ENCODE measurements around the gene WDR35. TPM values are rescaled to one million over a fixed set of nuclear protein-coding genes. Genes with fewer than 3 reads are reported as not detected.

WDR35 gene
- total RNA-seq, 3 donors from 2014 or later: 12.5 to 18.7 (median 17.7) TPM

GRCh38 chr2:19943189-19943588, 46.7 kb downstream of the WDR35 start:
- H3K9me3 ChIP-seq: no peaks in the 10 kb centered on the region
- no peak for TF ChIP-seq CTCF (IDR thresholded peaks at IDR 0.05)
- TF ChIP-seq POLR2A (IDR thresholded peaks at IDR 0.05): no peak
- no peak for TF ChIP-seq POLR2AphosphoS5 (IDR thresholded peaks at IDR 0.05)
- no peaks in the 10 kb centered on the region for H3K36me3 ChIP-seq
- intact Hi-C loops (cut with DNase I; ENCODE audit: low total_unique reads): no loop called here
- H3K4me1 ChIP-seq: no peaks in the 10 kb centered on the region
- no peak overlapping the region for H3K4me3 ChIP-seq
- no peak for DNase-seq (ENCODE audit: low spot score in 2 of 2)
- H3K27me3 ChIP-seq: no peaks in the 10 kb centered on the region
- H3K27ac ChIP-seq: no peak overlapping the region

GRCh38 chr2:19942199-19942598, 47.7 kb downstream of the WDR35 start:
- Histone ChIP-seq H3K9me3 (no peaks in the 10 kb centered on the region), H3K36me3 (no peaks in the 10 kb centered on the region), H3K27me3 (no peaks in the 10 kb centered on the region), H3K4me1 (no peaks in the 10 kb centered on the region), H3K27ac (no peak overlapping the region), H3K4me3 (no peak overlapping the region)
- DNase-seq (ENCODE audit: low spot score in 2 of 2): no peak
- TF ChIP-seq POLR2A (IDR thresholded peaks at IDR 0.05): no peak
- no peak for TF ChIP-seq CTCF (IDR thresholded peaks at IDR 0.05)
- TF ChIP-seq POLR2AphosphoS5 (IDR thresholded peaks at IDR 0.05): no peak
- intact Hi-C loops (cut with DNase I; ENCODE audit: low total_unique reads): no loop called here

GRCh38 chr2:19937004-19937403, 52.9 kb downstream of the WDR35 start:
- intact Hi-C loops (cut with DNase I; ENCODE audit: low total_unique reads): no loop called here
- H3K27ac ChIP-seq: no peak overlapping the region
- H3K27me3 ChIP-seq: no peaks in the 10 kb centered on the region
- DNase-seq (ENCODE audit: low spot score in 2 of 2): no peak
- H3K4me1 ChIP-seq: no peaks in the 10 kb centered on the region
- no peaks in the 10 kb centered on the region for H3K36me3 ChIP-seq
- H3K4me3 ChIP-seq: no peak overlapping the region
- TF ChIP-seq POLR2AphosphoS5 (IDR thresholded peaks at IDR 0.05): no peak
- no peak for TF ChIP-seq CTCF (IDR thresholded peaks at IDR 0.05)
- no peak for TF ChIP-seq POLR2A (IDR thresholded peaks at IDR 0.05)
- H3K9me3 ChIP-seq: no peaks in the 10 kb centered on the region

- no peak for DNase-seq (ENCODE audit: low spot score in 2 of 2)
- TF ChIP-seq POLR2AphosphoS5 (IDR thresholded peaks at IDR 0.05) (no peak), CTCF (IDR thresholded peaks at IDR 0.05) (no peak), POLR2A (IDR thresholded peaks at IDR 0.05) (no peak)
- Histone ChIP-seq H3K4me3 (no peak overlapping the region), H3K36me3 (no peaks in the 10 kb centered on the region), H3K4me1 (no peaks in the 10 kb centered on the region), H3K9me3 (no peaks in the 10 kb centered on the region), H3K27me3 (no peaks in the 10 kb centered on the region), H3K27ac (no peak overlapping the region)
- intact Hi-C loops (cut with DNase I; ENCODE audit: low total_unique reads): no loop called here
Measured at GRCh38 chr2:19936203-19936602, 53.7 kb downstream of the WDR35 start.

GRCh38 chr2:19933351-19933981, 56.4 kb downstream of the WDR35 start:
- Histone ChIP-seq H3K27ac (no peak overlapping the region), H3K4me3 (no peak overlapping the region), H3K4me1 (no peaks in the 10 kb centered on the region), H3K27me3 (no peaks in the 10 kb centered on the region), H3K36me3 (peaks cover 7% of the 10 kb centered on the region), H3K9me3 (peaks cover 0 to 13% of the 10 kb centered on the region in 2 donors)
- intact Hi-C loops (cut with DNase I; ENCODE audit: low total_unique reads): no loop called here
- no peak for DNase-seq (ENCODE audit: low spot score in 2 of 2)
- TF ChIP-seq POLR2AphosphoS5 (IDR thresholded peaks at IDR 0.05): no peak
- TF ChIP-seq POLR2A (IDR thresholded peaks at IDR 0.05): no peak
- TF ChIP-seq CTCF (IDR thresholded peaks at IDR 0.05): no peak

Data from breast epithelium (tissue), 4 donors.